NCI-H82 treated with DMSO at 0.1 percent for 48 hours (cell line): ENCODE measurements around the gene ENTPD1.
"Not testable (repeated sequence)": the region's sequence is repeated elsewhere in the genome, so short reads cannot be mapped to it uniquely, and the experiment has no call there.

Experiments
- DNase-seq: peaks from one replicate; lab custom pipeline; 2025; ENCODE audit not compliant: unreplicated experiment; lab: John Stamatoyannopoulos, UW

Gene ENTPD1

GRCh38 chr10:95756041-95756761, at the start of gene ENTPD1:
Gene ENTPD1, plus strand, starts transcription at chr10:95756163. Its CDS starts 77 bp downstream, at chr10:95756240.
- no peak for DNase-seq

- DNase-seq = no peak
Measured at GRCh38 chr10:95706573-95706972, 49.4 kb upstream of the ENTPD1 start.

DNA sequence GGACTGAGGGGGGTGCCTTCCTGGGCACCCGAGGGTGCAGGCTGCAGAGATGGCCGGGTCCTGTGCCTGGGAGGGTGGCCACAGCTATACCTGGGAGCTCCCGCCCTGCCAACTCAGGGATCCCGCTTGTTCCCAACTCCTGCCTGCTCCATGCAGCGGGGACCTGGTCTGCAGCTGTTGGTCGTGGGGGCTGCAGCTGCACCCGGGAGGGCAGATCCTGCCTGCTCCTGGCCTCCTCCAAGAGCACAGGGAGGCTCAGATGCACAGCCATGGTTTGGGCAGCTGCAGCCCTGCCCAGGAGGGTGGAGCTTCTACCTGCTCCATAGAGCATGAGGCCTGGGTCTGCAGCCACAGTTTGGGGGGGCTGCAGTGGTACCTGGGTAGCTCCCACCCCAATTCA, 49.0 kb upstream of the ENTPD1 start:
- DNase-seq = no peak

DNA sequence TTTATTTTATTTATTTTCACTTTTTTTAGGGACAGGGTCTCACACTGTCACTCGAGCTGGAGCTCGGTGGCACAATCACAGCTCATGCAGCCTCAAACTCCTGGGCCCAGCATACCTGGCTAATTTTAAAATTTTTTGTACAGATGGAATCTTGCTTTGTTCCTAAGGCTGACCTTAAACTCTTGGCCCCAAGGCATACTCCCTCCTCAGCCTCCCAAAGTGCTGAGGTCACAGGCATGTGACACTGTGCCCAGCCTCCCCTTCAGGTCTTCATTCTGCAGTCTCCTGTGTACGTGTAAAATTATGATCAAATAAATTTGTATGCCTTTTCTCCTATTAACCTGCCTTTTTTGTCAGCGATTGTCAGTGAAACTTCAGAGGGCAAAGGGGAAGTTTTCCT, 44.5 kb upstream of the ENTPD1 start:
- no peak for DNase-seq

DNA sequence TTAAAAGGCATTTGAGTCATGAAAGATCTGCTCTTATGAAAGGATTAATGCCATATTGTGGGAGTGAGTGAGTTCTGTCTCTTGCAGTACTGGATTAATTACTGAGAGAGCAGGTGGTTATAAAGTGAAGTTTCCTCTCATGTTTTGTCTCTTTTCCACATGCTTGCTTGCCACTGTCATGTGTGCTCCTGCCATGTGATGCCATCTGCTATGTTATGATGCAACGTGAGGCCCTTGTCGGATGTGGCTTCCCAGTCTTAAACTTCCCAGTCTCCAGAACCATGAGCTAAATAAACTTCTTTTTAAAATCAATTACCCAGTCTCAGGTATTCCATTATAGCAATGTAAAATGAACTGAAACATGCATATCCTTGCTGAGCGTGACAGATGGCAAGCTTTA, 39.5 kb upstream of the ENTPD1 start:
- peak; percentile 1 for DNase-seq

DNA sequence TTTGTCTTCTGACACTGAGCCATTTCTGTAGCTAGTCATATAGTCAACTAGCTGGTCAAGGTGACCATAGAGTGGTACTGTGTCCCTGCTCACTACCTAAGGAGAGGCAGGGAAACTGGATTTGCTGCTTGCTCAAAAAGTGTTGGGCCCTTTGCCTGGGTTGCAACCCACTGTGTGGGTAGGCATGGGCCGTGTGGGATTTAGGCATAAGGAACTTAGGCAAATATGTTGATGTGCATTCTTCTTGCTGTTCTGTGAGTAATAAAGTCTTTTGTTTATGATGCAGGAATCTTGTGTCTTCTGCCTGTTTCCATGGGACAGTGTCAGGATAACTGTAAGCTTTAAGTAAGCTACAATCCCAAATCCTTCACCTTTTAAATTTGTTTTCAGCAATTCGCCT, 39.1 kb upstream of the ENTPD1 start:
- DNase-seq = no peak

DNA sequence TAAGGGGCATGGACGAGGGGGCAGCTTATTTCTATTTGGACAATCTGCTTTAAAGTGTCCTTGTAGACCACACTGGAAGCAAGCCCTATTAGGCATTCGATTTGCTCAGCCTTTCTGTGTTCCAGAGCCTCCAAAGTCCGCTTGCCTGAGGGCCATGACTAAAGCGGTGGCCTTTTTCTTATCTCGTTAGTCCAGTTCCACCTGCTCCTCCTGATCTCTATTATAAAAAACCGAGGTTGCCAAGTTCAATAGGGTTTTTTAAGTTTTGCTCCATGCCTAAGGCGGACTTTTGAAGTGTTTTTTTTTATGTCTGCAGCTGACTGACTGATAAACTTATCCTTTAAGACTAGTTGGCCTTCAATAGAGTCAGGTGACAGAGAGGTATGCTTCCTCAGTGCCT, 35.2 kb upstream of the ENTPD1 start:
- DNase-seq = not testable (repeated sequence)

DNA sequence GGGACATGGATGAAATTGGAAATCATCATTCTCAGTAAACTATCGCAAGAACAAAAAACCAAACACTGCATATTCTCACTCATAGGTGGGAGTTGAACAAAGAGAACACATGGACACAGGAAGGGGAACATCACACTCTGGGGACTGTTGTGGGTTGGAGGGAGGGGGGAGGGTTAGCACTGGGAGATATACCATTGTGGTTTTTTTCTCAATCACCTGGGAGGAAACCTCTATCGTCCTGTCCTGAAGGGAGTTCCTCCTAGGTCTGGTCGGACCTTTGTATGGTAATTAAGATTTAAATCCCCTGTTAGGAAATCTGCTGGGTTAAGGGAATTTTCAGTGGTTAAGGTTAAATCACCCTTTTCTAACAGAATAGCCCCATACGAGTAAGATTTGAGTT, 33.5 kb upstream of the ENTPD1 start:
- DNase-seq = not testable (repeated sequence)

- no peak for DNase-seq
Measured at GRCh38 chr10:95728526-95728925, 27.4 kb upstream of the ENTPD1 start.

DNA sequence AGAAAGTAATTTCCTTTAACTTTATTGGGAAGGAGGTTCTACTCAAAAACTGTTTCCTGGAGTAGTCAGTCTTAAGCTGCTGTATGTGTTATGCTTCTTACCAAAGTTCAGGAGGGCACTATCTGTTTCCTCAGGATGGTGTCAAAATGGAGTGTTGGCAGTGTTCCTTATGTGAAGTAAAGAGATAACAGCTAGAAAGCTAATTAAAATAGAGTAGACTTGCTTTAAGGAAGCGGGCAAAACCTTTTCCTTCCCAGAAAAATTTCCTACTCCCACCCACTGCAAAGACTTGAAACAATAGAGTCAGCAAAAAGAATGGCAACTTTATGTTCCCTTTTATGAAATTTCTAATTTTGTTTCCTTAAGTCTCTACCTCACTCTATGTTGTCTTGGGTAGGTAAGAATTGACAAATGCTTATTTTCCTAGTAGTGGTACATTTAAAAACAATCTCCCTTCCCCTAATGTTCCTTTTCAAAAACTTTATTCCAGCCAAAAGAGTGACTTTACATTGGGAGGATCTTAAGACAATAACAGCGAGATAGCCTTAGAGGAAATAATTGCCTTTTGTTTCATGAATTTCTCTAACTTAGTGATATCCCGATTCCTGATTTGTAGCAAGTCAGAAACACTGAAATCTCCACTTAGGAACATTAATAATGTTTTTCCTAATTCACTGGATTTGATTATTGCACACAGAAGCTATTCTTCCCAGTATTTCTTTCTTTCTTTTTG, 26.5 kb upstream of the ENTPD1 start:
- DNase-seq = no peak

DNA sequence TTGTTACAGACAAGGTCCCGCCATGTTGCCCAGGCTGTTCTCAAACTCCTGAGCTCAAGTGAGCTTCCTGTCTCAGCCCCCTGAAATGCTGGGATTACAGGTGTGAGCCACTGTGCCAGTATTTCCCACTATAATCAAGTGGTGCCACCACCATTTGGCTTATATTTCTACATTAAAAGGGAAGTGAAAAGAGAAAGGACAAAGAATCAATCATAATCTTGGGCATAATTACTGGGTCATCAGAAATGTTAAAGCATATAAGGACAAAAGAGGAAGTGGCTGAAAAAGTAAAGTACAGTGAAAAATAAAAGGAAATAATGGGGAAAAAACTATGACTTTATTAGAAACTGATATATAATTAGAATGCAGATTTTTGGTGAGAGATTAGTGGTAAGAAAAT, 25.7 kb upstream of the ENTPD1 start:
- DNase-seq = no peak

GRCh38 chr10:95732907-95733306, 23.1 kb upstream of the ENTPD1 start:
- not testable (repeated sequence) for DNase-seq

DNA sequence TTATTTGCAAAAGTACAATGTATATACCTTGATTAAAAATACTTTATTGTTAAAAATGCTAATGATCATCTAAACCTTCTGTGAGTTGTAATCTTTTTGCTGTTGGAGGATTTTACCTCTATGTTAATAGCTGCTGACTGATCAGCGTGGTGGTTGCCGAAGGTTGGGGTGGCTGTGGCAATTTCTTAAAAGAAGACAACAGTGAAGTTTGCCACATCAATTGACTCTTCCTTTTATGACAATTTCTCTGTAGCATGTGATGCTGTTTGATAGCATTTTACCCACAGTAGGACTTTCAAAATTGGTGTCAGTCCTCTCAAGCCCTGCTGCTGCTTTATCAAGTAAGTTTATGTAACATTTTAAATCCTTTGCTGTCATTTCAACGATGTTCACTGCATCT, 16.9 kb upstream of the ENTPD1 start:
- no peak for DNase-seq

DNA sequence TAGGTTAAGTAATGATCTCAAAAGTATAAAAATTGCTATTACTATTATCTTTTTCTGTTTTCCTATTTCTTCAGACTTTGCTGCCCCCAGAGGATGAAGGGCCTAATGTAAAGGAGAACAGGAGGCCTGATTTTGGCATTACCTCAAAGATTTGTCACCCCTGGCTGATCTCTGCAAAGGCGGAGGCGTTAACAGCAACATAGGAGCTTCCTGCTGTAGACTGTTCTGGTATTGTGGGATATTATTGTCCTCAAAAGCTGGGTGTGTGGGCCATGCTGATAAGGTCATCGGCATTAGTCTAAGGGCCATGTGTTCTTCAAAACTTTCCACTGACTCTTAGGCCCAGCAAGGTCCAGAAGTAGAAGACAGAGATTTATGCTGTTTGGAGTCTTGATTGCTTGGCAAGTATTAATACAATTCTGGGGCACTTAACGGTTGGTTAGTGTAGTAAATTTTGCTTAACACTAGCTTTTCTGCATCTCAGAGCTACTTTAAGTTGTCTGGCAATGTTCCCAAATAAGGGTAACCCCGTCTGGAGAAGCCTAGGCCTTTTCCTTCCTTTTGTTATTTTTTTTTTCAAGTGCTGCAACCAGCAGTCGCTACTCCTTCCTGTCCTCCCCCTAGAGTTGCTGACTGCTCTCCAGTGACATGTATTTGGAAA, 14.0 kb upstream of the ENTPD1 start:
- DNase-seq = no peak

DNA sequence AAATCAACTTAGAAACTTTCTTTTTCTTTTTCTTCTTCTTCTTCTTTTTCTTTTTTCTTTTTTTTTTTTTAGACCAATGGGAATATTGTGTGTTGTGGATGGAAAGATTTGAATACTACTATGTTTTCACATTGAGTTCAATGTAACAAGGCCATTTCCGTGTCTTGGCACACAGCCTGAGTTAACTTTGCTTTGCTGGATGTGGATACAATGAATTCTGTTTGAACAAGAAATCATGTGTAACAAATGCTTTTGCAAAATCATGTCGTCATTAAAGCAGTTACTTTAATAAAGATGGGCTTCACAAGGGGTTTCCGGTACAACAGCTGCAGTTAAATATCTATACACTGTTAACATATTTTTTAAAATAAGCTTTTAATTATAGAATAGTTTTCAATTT, 13.5 kb upstream of the ENTPD1 start:
- no peak for DNase-seq

- no peak for DNase-seq
Measured at GRCh38 chr10:95742962-95743535, 12.9 kb upstream of the ENTPD1 start.

DNA sequence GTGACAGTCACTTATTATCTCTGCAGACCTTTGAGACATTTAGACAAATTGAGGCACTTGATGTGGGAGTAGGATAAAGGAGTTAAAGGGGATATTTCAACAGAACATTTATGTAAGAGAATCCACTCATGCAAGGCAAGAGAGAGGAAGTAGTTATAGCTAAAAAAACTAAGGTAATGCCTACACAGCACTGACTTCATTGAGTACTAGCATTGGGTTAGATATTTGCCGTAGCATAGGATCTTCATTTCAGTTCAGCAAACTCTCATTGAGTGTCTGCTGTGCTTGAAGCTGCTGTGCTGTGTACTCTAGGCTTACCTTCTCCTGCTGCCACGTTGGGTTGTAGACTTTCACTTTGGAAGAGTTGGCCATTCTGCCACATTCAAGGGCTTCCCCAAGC, 10.5 kb upstream of the ENTPD1 start:
- DNase-seq = no peak

DNA sequence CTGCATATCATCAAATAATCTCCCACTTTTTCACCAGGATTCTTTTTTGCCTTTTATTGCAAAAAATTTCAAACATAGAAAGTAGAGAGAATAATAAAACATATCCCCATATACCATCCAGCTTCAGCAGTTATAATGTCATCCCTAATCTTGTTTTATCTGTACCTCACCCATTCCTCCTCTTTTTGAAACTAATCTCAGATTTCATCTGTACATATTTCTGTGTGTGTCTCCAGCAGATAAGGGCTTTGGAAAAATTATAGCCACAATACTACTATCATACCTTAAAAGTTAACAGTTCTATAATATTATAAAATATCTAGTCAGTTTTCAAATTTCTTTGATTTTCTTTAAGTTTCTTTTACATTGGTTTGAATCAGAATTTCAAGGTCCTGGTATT, 7.6 kb upstream of the ENTPD1 start:
- DNase-seq = no peak

GRCh38 chr10:95755511-95756004, 405 bp upstream of the ENTPD1 start:
- DNase-seq = no peak

DNA sequence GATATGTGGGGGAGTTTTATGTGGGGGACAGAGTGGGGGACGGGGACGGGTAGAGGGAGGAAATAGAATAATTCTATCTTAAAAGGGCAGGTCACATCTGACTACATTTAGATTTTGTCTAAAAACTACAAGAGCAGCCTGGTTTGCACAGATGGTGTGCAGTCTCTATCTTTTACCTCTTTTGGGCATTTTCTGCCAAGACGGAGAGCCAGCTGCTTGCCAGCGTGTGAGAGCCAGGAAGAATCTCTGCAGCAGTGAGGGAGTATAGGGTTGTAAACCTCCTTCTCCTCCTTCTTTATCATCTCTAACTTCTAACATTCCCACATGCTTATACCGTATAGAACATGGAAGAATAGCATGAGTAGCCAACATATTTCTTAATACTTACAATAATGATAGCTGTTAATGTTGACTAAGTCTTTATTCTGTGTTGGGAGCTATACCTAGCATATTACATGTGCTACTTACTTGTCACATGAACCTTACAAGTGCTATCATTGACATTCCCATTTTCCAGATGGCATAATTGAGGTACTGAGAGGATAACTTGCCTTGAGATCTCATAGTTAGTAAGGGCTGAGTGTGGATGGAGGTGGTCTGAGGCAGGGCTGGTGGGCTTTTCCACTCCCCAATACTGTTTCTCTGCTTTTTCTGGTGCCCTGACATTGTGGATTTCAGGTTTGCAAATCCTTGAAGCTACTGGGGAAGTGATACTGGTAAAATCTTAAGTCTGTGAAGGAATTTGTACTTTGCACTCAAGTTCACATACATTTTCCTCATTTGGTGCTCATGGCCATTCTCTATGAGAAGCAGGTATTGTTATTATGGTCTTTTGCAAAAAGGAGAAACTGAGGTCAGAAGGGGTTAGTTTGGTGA, 1.1 kb downstream of the ENTPD1 start:
- no peak for DNase-seq
